GM12878 (cell line): ENCODE measurements around the gene TMBIM6. TPM values are rescaled to one million over a fixed set of nuclear protein-coding genes. Genes with fewer than 3 reads are reported as not detected.

Source experiments
- ATAC-seq: fragments of 200-7000 bp; cut with Tn5 transposase; 3 replicates; pipeline ENCODE4 v1.9.1; 2020; ENCODE audit warnings: mild to moderate bottlenecking, moderate library complexity
- BruUV-seq: library from RNA; stranded (reverse); fragments of 400-500 nt; replicated peaks from 2 replicates; lab custom pipeline; 2021; lab: Mats Ljungman, UMichigan
- CTCF ChIA-PET: fragments of 300-600 bp; sonication (Branson Sonifier 250); formaldehyde crosslinking; extraction: SDS; loops from one replicate; lab custom pipeline; 2021; ENCODE audit warnings: inconsistent platforms; lab: Yijun Ruan, JAX
- POLR2A ChIA-PET: fragments of 350-600 bp; formaldehyde crosslinking; extraction: SDS; loops from one replicate; lab custom pipeline; 2021; ENCODE audit warnings: inconsistent platforms; lab: Charles Lee
- RAD21 ChIA-PET: fragments of 300-600 bp; sonication (Branson Sonifier 250); formaldehyde crosslinking; loops from one replicate; lab custom pipeline; 2023; ENCODE audit warnings: antibody characterized with exemption; ENCODE audit not compliant: unreplicated experiment; lab: Charles Lee
- SMC1A ChIA-PET: fragments of 300-600 bp; sonication (Branson Sonifier 250); formaldehyde crosslinking; loops from one replicate; lab custom pipeline; 2023; ENCODE audit not compliant: unreplicated experiment, uncharacterized antibody; lab: Charles Lee
- DNase-seq: peaks from one replicate; pipeline ENCODE4 v3.0.0-alpha.2; 2011; ENCODE audit warnings: low read depth, low spot score
- FAIRE-seq: peaks from 3 replicates; lab custom pipeline; 2011; peaks lifted over from hg19 to GRCh38; lab: Jason Lieb, UNC
- H2AFZ ChIP-seq: 2 replicates; pipeline ENCODE4 v1.6.0; 2011; ENCODE audit warnings: low read depth, low read length, control low read depth; ENCODE audit not compliant: control insufficient read depth
- H3K27ac ChIP-seq: 2 replicates; pipeline ENCODE4 v1.5.1; 2011; ENCODE audit warnings: control low read depth; ENCODE audit not compliant: control insufficient read depth, insufficient read depth
- H3K27me3 ChIP-seq, 2 experiments: replicated peaks in 1 of 2; 2 replicates each; pipeline versions ENCODE4 v1.6.0 to v1.6.1; 2011; ENCODE audit warnings: low read length in 1 of 2; ENCODE audit not compliant: control insufficient read depth in 2 of 2, insufficient read depth in 2 of 2
- H3K36me3 ChIP-seq, 2 experiments: 2 replicates each; pipeline ENCODE4 v1.5.1; 2011; ENCODE audit warnings: low read length in 1 of 2; ENCODE audit not compliant: control insufficient read depth in 2 of 2, insufficient read depth in 2 of 2
- H3K4me1 ChIP-seq: 2 replicates; pipeline ENCODE4 v1.6.1; 2011; ENCODE audit warnings: mild to moderate bottlenecking, low read length, moderate library complexity, mixed read lengths; ENCODE audit not compliant: control insufficient read depth, insufficient read depth
- H3K4me2 ChIP-seq: 2 replicates; pipeline ENCODE4 v1.6.0; 2011; ENCODE audit warnings: control low read depth; ENCODE audit not compliant: control insufficient read depth, insufficient read depth
- H3K4me3 ChIP-seq: fragments of 200-600 bp; sonication (generic); 2 replicates; pipeline ENCODE4 v1.5.1; 2016
- H3K79me2 ChIP-seq: 2 replicates; pipeline ENCODE4 v1.6.0; 2011; ENCODE audit warnings: low read length; ENCODE audit not compliant: control insufficient read depth, insufficient read depth
- H3K9ac ChIP-seq: 2 replicates; pipeline ENCODE4 v1.8.0; 2011; ENCODE audit warnings: low read length, control low read depth, mixed read lengths; ENCODE audit not compliant: control insufficient read depth, insufficient read depth
- H3K9me3 ChIP-seq: replicated peaks from 3 replicates; pipeline ENCODE4 v1.5.1; 2011; ENCODE audit warnings: mild to moderate bottlenecking, low read length; ENCODE audit not compliant: control insufficient read depth, insufficient read depth
- H4K20me1 ChIP-seq: 2 replicates; pipeline ENCODE4 v1.6.0; 2011; ENCODE audit not compliant: control insufficient read depth, insufficient read depth
- ATF2 ChIP-seq: IDR thresholded peaks from 2 replicates; pipeline ENCODE4 v1.6.1; 2012; ENCODE audit warnings: low read length, inconsistent platforms
- EZH2 ChIP-seq: IDR thresholded peaks from 2 replicates; pipeline ENCODE4 v1.6.1; 2012; ENCODE audit warnings: low read depth, mild to moderate bottlenecking, control low read depth, inconsistent platforms, low read length, borderline replicate concordance; ENCODE audit not compliant: control insufficient read depth
- GABPA ChIP-seq: IDR thresholded peaks from 2 replicates; pipeline ENCODE4 v1.6.1; 2014; ENCODE audit warnings: antibody characterized with exemption, low read depth, mild to moderate bottlenecking, inconsistent platforms
- IKZF1 ChIP-seq: fragments of 450-650 bp; conservative IDR thresholded peaks from 2 replicates; pipeline ENCODE4 v1.6.1; 2017; ENCODE audit warnings: antibody characterized with exemption, mild to moderate bottlenecking
- IKZF2 ChIP-seq, 2 experiments: fragments of 450-650 bp; IDR thresholded peaks; 2 replicates each; pipeline ENCODE4 v1.6.1; 2017; ENCODE audit warnings: mild to moderate bottlenecking in 2 of 2, moderate library complexity in 2 of 2
- MEF2A ChIP-seq: IDR thresholded peaks from 2 replicates; pipeline ENCODE4 v1.6.1; 2011; ENCODE audit warnings: low read depth, mild to moderate bottlenecking, low read length, moderate library complexity; ENCODE audit not compliant: insufficient read depth
- MTA3 ChIP-seq: IDR thresholded peaks from 2 replicates; pipeline ENCODE4 v1.6.1; 2012; ENCODE audit warnings: low read length, inconsistent platforms, borderline replicate concordance
- NFXL1 ChIP-seq: fragments of 450-650 bp; IDR thresholded peaks from 2 replicates; pipeline ENCODE4 v1.6.1; 2017; ENCODE audit warnings: antibody characterized with exemption, mild to moderate bottlenecking, borderline replicate concordance
- PAX5 ChIP-seq: IDR thresholded peaks from 2 replicates; pipeline ENCODE4 v1.6.1; 2011; ENCODE audit warnings: low read depth, low read length, borderline replicate concordance
- RAD21 ChIP-seq: IDR thresholded peaks from 2 replicates; pipeline ENCODE4 v1.6.1; 2011; ENCODE audit warnings: mild to moderate bottlenecking, low read depth, low read length, moderate library complexity; ENCODE audit not compliant: insufficient read depth
- SREBF1 ChIP-seq: IDR thresholded peaks from 2 replicates; pipeline ENCODE4 v1.6.1; 2012; ENCODE audit warnings: mild to moderate bottlenecking, low read length
- SRF ChIP-seq, 2 experiments: IDR thresholded peaks; 2 replicates each; pipeline ENCODE4 v1.6.1; 2011; ENCODE audit warnings: low read depth in 2 of 2, low read length in 2 of 2, mild to moderate bottlenecking in 1 of 2, moderate library complexity in 1 of 2
- STAT1 ChIP-seq: fragments of 450-650 bp; conservative IDR thresholded peaks from 2 replicates; pipeline ENCODE4 v1.6.1; 2014; ENCODE audit warnings: antibody characterized with exemption, mild to moderate bottlenecking
- ZNF592 ChIP-seq: fragments of 450-650 bp; IDR thresholded peaks from 2 replicates; pipeline ENCODE4 v1.6.1; 2017; ENCODE audit warnings: mild to moderate bottlenecking, moderate library complexity
- ZZZ3 ChIP-seq: IDR thresholded peaks from 2 replicates; pipeline ENCODE4 v1.6.1; 2011; ENCODE audit warnings: low read depth; ENCODE audit not compliant: control insufficient read depth, insufficient read length
- in situ Hi-C: fragments of 300-500 bp; cut with MboI; formaldehyde crosslinking; loops from 9 replicates; pipeline ENCODE4 v1.14.3; 2018; ENCODE audit warnings: mixed read lengths
- intact Hi-C: fragments of 100-400 bp; cut with micrococcal nuclease; formaldehyde crosslinking; loops from one replicate; pipeline ENCODE4 v1.14.2; 2022; ENCODE audit not compliant: unreplicated experiment
- polyA plus RNA-seq, 11 experiments: library from polyadenylated mRNA; depleted of rRNA in 4 of 11; unstranded in 6 of 11; stranded (reverse) in 5 of 11; fragments of >200 nt; fragmentation: Nextera tagmentation in 4 of 11; fragmentation: Illumina TruSeq in 1 of 11; extraction: Ambion mirVana in 4 of 11; extraction: Trizol in 1 of 11; gene quantifications; 1 replicate in 1 of 11; 2 replicates in 10 of 11; pipeline versions ENCODE4 v1.2.1 to v1.2.3, GENCODE V29; 2011 to 2016; ENCODE audit warnings: inconsistent platforms in 2 of 11, missing spikeins in 2 of 11, low read depth in 1 of 11
- total RNA-seq, 4 experiments: library from RNA; depleted of rRNA in 3 of 4; stranded (reverse); fragments of >200 nt in 3 of 4; fragmentation: Illumina TruSeq in 1 of 4; extraction: Trizol in 1 of 4; gene quantifications; 2 replicates each; pipeline versions ENCODE4 v1.2.1 to v1.2.3, GENCODE V29; 2013 to 2021
- TF ChIP-seq, protein P1 (sequence below): IDR thresholded peaks from 2 replicates; pipeline ENCODE4 v1.6.1; 2011; ENCODE audit warnings: low read depth, mild to moderate bottlenecking, low read length, moderate library complexity, borderline replicate concordance; ENCODE audit errors: extremely low read depth

The TMBIM6 gene
- total and polyA plus RNA-seq, 10 of the 15 experiments (the other 5 are each of a cell fraction or from before 2014, with no cell fraction given): 224 to 1,192 (median 379) TPM

DNA sequence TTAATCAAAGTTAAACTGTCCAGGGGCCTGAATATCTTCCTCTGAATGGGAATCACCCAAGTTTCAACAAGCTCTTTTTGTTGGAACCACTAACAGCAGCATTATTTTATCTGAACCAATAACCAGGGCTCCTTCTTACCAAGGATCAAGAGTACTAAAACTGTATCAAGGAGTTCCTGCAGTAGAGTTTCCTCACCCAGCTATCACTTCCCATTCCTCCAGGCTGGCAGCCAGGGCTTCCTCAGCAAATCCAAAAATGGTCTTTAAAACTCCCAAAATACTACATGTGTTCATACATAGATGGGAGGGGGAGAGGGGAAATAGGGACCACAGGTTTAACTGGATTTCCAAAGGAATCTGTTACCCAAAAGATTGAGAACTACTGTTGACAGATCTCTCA lies 44.6 kb upstream of the TMBIM6 start:
- ChIA-PET CTCF (interaction anchor here (0.9 to 3.7 kb wide), 13 partner anchors 7 to 338 kb away, joined by 3 to 30 read pairs (median 5); partner anchors contain the start of gene FMNL3), SMC1A (interaction anchor here (1.4 to 6.2 kb wide), 10 partner anchors 8 to 59 kb away, joined by 4 to 59 read pairs (median 14); no protein-coding TSS in a partner anchor), POLR2A (interaction anchor here (0.5 to 5.9 kb wide), 7 partner anchors 13 to 59 kb away, joined by 3 to 100 read pairs (median 4); no protein-coding TSS in a partner anchor), RAD21 (interaction anchor here (1.3 to 3.6 kb wide), 5 partner anchors 8 to 338 kb away, joined by 3 to 27 read pairs (median 17); no protein-coding TSS in a partner anchor)
- intact Hi-C loops (no loop called here), in situ Hi-C loops (no loop called here)
- no peaks in the 10 kb centered on the region for H3K9me3 ChIP-seq
- H2AFZ ChIP-seq: no peak overlapping the region
- H3K36me3 ChIP-seq: no peaks in the 10 kb centered on the region
- BruUV-seq: no TSS peak
- peak overlapping the region; percentile 98; the same call in 1 of the 2 replicates for H3K4me2 ChIP-seq
- peak overlapping the region; percentile 91 for H3K27ac ChIP-seq
- H3K4me1 ChIP-seq: peaks cover 34% of the 10 kb centered on the region
- H3K79me2 ChIP-seq: peaks cover 84% of the 10 kb centered on the region
- FAIRE-seq: no peak
- H3K27me3 ChIP-seq: no peaks in the 10 kb centered on the region
- ATAC-seq: no peak
- H3K9ac ChIP-seq: no peak overlapping the region
- no peak for DNase-seq
- H3K4me3 ChIP-seq: no peak overlapping the region
- no peaks in the 10 kb centered on the region for H4K20me1 ChIP-seq
- TF ChIP-seq ATF2 (no peak), MEF2A (no peak), STAT1 (no peak), ZNF592 (no peak), MTA3 (no peak), IKZF1 (no peak), GABPA (no peak), EZH2 (no peak), SREBF1 (no peak), SRF (IDR thresholded peaks at IDR 0.05; ENCODE audit: low read depth in 2 of 2, low read length in 2 of 2) (no peak), PAX5 (no peak), ZZZ3 (no peak), RAD21 (no peak), NFXL1 (no peak), IKZF2 (IDR thresholded peaks at IDR 0.05) (no peak)
- TF ChIP-seq, protein P1, sequence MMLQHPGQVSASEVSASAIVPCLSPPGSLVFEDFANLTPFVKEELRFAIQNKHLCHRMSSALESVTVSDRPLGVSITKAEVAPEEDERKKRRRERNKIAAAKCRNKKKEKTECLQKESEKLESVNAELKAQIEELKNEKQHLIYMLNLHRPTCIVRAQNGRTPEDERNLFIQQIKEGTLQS: no peak
